H9 (cell line): ENCODE data around the gene COX5B. TPM values are rescaled to one million over a fixed set of nuclear protein-coding genes. Genes with fewer than 3 reads are reported as not detected.
A peak's percentile ranks its signal among the peaks of the same experiment; 100 is the strongest.

Experiments
- DNase-seq: peaks from one replicate; pipeline ENCODE4 v3.0.0-alpha.2; 2017
- H2AFZ ChIP-seq: one replicate; pipeline ENCODE4 v1.6.1; 2013; ENCODE audit warnings: mild to moderate bottlenecking, low read length, control low read depth, moderate library complexity
- H2AK5ac ChIP-seq: 2 replicates; pipeline ENCODE4 v1.6.1; 2013; ENCODE audit warnings: low read length, control low read depth, mixed read lengths; ENCODE audit not compliant: insufficient read length
- H2BK120ac ChIP-seq: one replicate; pipeline ENCODE4 v1.6.1; 2013; ENCODE audit warnings: low read depth, mild to moderate bottlenecking, low read length, control low read depth, inconsistent platforms; ENCODE audit not compliant: poor library complexity, severe bottlenecking
- H2BK12ac ChIP-seq: 2 replicates; pipeline ENCODE4 v1.6.1; 2013; ENCODE audit warnings: low read length, control low read depth, mixed read lengths, low read depth; ENCODE audit not compliant: insufficient read length
- H2BK15ac ChIP-seq: 2 replicates; pipeline ENCODE4 v1.6.1; 2013; ENCODE audit warnings: low read depth, low read length, control low read depth
- H2BK20ac ChIP-seq: one replicate; pipeline ENCODE4 v1.6.1; 2013; ENCODE audit warnings: low read depth, mild to moderate bottlenecking, low read length, control low read depth, inconsistent platforms; ENCODE audit not compliant: poor library complexity, severe bottlenecking
- H2BK5ac ChIP-seq: 2 replicates; pipeline ENCODE4 v1.6.1; 2013; ENCODE audit warnings: low read length, control low read depth, mixed read lengths; ENCODE audit not compliant: insufficient read length
- H3K14ac ChIP-seq: 2 replicates; pipeline ENCODE4 v1.6.1; 2013; ENCODE audit warnings: low read length, control low read depth; ENCODE audit not compliant: insufficient read depth
- H3K18ac ChIP-seq: 2 replicates; pipeline ENCODE4 v1.6.1; 2013; ENCODE audit warnings: low read depth, mild to moderate bottlenecking, mixed read lengths, low read length, control low read depth; ENCODE audit not compliant: insufficient read length
- H3K23ac ChIP-seq: 2 replicates; pipeline ENCODE4 v1.6.1; 2013; ENCODE audit warnings: low read length, control low read depth, mixed read lengths, low read depth; ENCODE audit not compliant: insufficient read length
- H3K23me2 ChIP-seq: 2 replicates; pipeline ENCODE4 v1.6.1; 2013; ENCODE audit warnings: low read depth, mild to moderate bottlenecking, mixed read lengths, low read length, control low read depth; ENCODE audit not compliant: insufficient read length, poor library complexity, severe bottlenecking
- H3K27ac ChIP-seq: 2 replicates; pipeline ENCODE4 v1.5.1; 2013; ENCODE audit warnings: low read length, control low read depth, mixed read lengths, low read depth; ENCODE audit not compliant: insufficient read length
- H3K27me3 ChIP-seq: 2 replicates; pipeline ENCODE4 v1.6.1; 2013; ENCODE audit warnings: low read length, control low read depth, inconsistent platforms; ENCODE audit not compliant: insufficient read depth
- H3K4ac ChIP-seq: 2 replicates; pipeline ENCODE4 v1.6.1; 2013; ENCODE audit warnings: low read depth, mild to moderate bottlenecking, control low read depth, inconsistent platforms, low read length, moderate library complexity
- H3K4me1 ChIP-seq: 2 replicates; pipeline ENCODE4 v1.6.1; 2013; ENCODE audit warnings: low read length, control low read depth, inconsistent platforms; ENCODE audit not compliant: insufficient read depth
- H3K4me2 ChIP-seq: 2 replicates; pipeline ENCODE4 v1.6.1; 2013; ENCODE audit warnings: low read length, control low read depth, mixed read lengths; ENCODE audit not compliant: insufficient read length, insufficient read depth
- H3K56ac ChIP-seq: 2 replicates; pipeline ENCODE4 v1.6.1; 2013; ENCODE audit warnings: low read depth, mild to moderate bottlenecking, mixed read lengths, low read length, control low read depth; ENCODE audit not compliant: insufficient read length
- H3K79me1 ChIP-seq: 2 replicates; pipeline ENCODE4 v1.6.1; 2013; ENCODE audit warnings: low read depth, mild to moderate bottlenecking, moderate library complexity, low read length, control low read depth, inconsistent platforms; ENCODE audit not compliant: insufficient read depth, poor library complexity, severe bottlenecking
- H3K79me2 ChIP-seq: 2 replicates; pipeline ENCODE4 v1.6.1; 2013; ENCODE audit warnings: low read length, control low read depth, inconsistent platforms; ENCODE audit not compliant: insufficient read depth
- H3K9ac ChIP-seq: 2 replicates; pipeline ENCODE4 v1.6.1; 2013; ENCODE audit warnings: low read length, control low read depth, mixed read lengths; ENCODE audit not compliant: insufficient read length; ENCODE audit errors: extremely low read depth
- H3K9me3 ChIP-seq: one replicate; pipeline ENCODE4 v1.6.1; 2013; ENCODE audit warnings: low read depth, low read length, inconsistent platforms; ENCODE audit not compliant: control insufficient read depth
- H3T11ph ChIP-seq: one replicate; pipeline ENCODE4 v1.6.1; 2013; ENCODE audit warnings: mild to moderate bottlenecking, low read length, control low read depth, inconsistent platforms
- H4K20me1 ChIP-seq: one replicate; pipeline ENCODE4 v1.6.1; 2013; ENCODE audit not compliant: control insufficient read depth, insufficient read length, insufficient read depth
- H4K5ac ChIP-seq: 2 replicates; pipeline ENCODE4 v1.6.1; 2013; ENCODE audit warnings: low read depth, mild to moderate bottlenecking, mixed read lengths, low read length, control low read depth; ENCODE audit not compliant: insufficient read length
- H4K8ac ChIP-seq: replicated peaks from 2 replicates; pipeline ENCODE4 v1.6.1; 2013; ENCODE audit warnings: low read length, control low read depth, mixed read lengths, low read depth; ENCODE audit not compliant: insufficient read length
- H4K91ac ChIP-seq: 2 replicates; pipeline ENCODE4 v1.6.1; 2013; ENCODE audit warnings: low read depth, mild to moderate bottlenecking, moderate library complexity, mixed read lengths, low read length, control low read depth; ENCODE audit not compliant: insufficient read length
- H3K27ac Mint-ChIP-seq, 3 experiments: 2 replicates in 2 of 3; 3 replicates in 1 of 3; pipeline ENCODE4 v1.8.0; 2020 to 2021; ENCODE audit warnings: mixed read lengths in 3 of 3, mild to moderate bottlenecking in 1 of 3, moderate library complexity in 1 of 3
- H3K27me3 Mint-ChIP-seq: 2 replicates; pipeline ENCODE4 v1.8.0; 2021; ENCODE audit warnings: low read depth, mild to moderate bottlenecking, moderate library complexity, mixed read lengths
- H3K36me3 Mint-ChIP-seq, 3 experiments: 2 replicates in 2 of 3; 3 replicates in 1 of 3; pipeline ENCODE4 v1.8.0; 2020 to 2021; ENCODE audit warnings: low read depth in 3 of 3, mixed read lengths in 3 of 3; ENCODE audit not compliant: insufficient read depth in 1 of 3
- H3K4me1 Mint-ChIP-seq, 2 experiments: 2 replicates each; pipeline ENCODE4 v1.8.0; 2020; ENCODE audit warnings: mixed read lengths in 2 of 2
- H3K4me3 Mint-ChIP-seq, 2 experiments: 2 replicates in 1 of 2; 3 replicates in 1 of 2; pipeline ENCODE4 v1.8.0; 2020 to 2021; ENCODE audit warnings: mild to moderate bottlenecking in 2 of 2, mixed read lengths in 2 of 2, moderate library complexity in 1 of 2
- H3K9me3 Mint-ChIP-seq, 2 experiments: 2 replicates in 1 of 2; 3 replicates in 1 of 2; pipeline ENCODE4 v1.8.0; 2020; ENCODE audit warnings: mild to moderate bottlenecking in 2 of 2, mixed read lengths in 2 of 2, moderate library complexity in 1 of 2
- WGBS: extraction: QIAGEN DNeasy Blood & Tissue Kit; methylation state at CpG from one replicate; pipeline ENCODE4 v1.1.7; 2013; ENCODE audit warnings: missing lambda C conversion rate, low lambda C conversion rate, mixed read lengths; ENCODE audit not compliant: insufficient read length; ENCODE audit errors: extremely low coverage; 5-methylcytosine and 5-hydroxymethylcytosine counted together
- total RNA-seq: library from RNA; stranded (reverse); gene quantifications from 2 replicates; pipeline ENCODE4 v1.2.1, GENCODE V29; 2021
- TF ChIP-seq, protein P1 (sequence below): fragments of 200-600 bp; sonication (generic); conservative IDR thresholded peaks from 3 replicates; pipeline ENCODE4 v1.8.0; 2021; ENCODE audit warnings: antibody characterized with exemption, mild to moderate bottlenecking

Gene COX5B
- total RNA-seq, 1 experiment from 2014 or later: 237 TPM

DNA sequence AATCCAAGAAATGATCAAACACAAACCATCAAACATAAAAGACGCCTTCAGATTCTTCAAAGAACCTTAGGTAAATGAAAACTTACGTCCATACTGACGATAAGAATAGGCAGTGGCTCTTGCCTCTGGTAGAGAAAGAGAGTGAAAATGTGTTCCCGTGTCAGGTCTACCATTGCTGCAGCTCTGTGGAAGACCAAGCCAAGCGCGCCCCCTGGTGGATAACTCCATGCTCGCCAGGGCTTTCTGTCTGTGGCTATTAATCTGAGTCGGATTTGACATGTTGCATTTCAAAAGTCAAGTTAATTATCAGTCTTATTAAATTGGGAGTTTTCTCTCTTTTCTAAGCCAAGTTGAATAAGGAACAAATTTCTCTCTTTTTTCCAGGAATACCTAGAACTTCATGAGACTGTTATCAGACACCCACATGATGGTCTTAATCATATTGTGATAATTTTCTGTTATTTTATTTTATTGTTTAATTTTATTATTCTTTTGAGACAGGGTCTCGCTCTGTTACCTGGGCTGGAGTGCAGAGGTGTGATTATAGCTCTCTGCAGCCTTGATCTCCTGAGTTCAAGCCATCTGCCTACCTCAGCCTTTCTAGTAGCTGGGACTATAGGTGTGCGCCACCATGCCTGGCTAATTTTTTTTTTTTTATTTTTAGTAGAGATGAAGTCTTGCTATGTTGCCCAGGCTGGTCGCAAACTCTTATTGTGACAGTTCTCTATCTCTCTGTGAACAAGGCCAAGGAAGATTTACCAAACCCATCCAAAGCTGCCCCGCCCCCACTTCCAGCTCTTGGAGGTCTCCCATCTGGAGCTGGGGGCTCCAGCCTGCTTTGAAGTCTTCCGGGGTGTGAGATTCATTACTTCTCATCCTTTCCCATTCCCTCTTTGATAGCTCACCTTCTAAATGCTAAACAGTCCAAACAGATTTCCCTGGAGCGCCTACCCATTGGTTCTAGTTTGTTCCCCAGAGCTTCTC, 51.7 kb downstream of the COX5B start:
- Histone ChIP-seq H3K23me2 (no peaks in the 10 kb centered on the region), H3K79me1 (no peaks in the 10 kb centered on the region), H3K9ac (no peak overlapping the region), H3T11ph (no peak overlapping the region), H3K18ac (no peak overlapping the region), H3K4me1 (no peaks in the 10 kb centered on the region), H2BK5ac (no peak overlapping the region), H2BK120ac (no peak overlapping the region), H4K91ac (no peak overlapping the region), H3K14ac (no peak overlapping the region), H3K27ac (no peak overlapping the region), H2BK20ac (no peak overlapping the region), H3K23ac (no peak overlapping the region), H3K56ac (no peak overlapping the region), H3K9me3 (no peaks in the 10 kb centered on the region), H4K8ac (no peak overlapping the region), H4K5ac (no peak overlapping the region), H2AK5ac (no peak overlapping the region), H3K4ac (no peak overlapping the region), H3K4me2 (no peak overlapping the region), H2BK12ac (no peak overlapping the region), H2AFZ (no peak overlapping the region), H3K79me2 (no peaks in the 10 kb centered on the region), H2BK15ac (no peak overlapping the region), H4K20me1 (no peaks in the 10 kb centered on the region), H3K27me3 (no peaks in the 10 kb centered on the region)
- Mint-ChIP-seq H3K36me3 (no peaks in the 10 kb centered on the region), H3K9me3 (no peaks in the 10 kb centered on the region; a peak in 2 of 5 replicates), H3K4me1 (peaks cover 11 to 16% of the 10 kb centered on the region in 2 experiments), H3K27ac (no peak overlapping the region), H3K4me3 (no peak overlapping the region), H3K27me3 (peaks cover 6% of the 10 kb centered on the region)
- WGBS: no CpG with 5 or more reads among the region's 14 CpGs
- TF ChIP-seq, protein P1, sequence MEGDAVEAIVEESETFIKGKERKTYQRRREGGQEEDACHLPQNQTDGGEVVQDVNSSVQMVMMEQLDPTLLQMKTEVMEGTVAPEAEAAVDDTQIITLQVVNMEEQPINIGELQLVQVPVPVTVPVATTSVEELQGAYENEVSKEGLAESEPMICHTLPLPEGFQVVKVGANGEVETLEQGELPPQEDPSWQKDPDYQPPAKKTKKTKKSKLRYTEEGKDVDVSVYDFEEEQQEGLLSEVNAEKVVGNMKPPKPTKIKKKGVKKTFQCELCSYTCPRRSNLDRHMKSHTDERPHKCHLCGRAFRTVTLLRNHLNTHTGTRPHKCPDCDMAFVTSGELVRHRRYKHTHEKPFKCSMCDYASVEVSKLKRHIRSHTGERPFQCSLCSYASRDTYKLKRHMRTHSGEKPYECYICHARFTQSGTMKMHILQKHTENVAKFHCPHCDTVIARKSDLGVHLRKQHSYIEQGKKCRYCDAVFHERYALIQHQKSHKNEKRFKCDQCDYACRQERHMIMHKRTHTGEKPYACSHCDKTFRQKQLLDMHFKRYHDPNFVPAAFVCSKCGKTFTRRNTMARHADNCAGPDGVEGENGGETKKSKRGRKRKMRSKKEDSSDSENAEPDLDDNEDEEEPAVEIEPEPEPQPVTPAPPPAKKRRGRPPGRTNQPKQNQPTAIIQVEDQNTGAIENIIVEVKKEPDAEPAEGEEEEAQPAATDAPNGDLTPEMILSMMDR: peak; percentile 98
- peak; percentile 82 for DNase-seq

Other genes with a start within 250 kb of the COX5B start
- 7.6 and 8.2 TPM in 2 replicates for gene ANKRD36B, start 56.2 kb upstream of the COX5B start, total RNA-seq
- gene ACTR1B, start 18.0 kb downstream of the COX5B start, total RNA-seq: 31.1 and 33.8 TPM in 2 replicates
- 5.4 and 7.3 TPM in 2 replicates for gene C2orf92, start 23.7 kb downstream of the COX5B start, total RNA-seq
- 0.22 and 0.24 TPM in 2 replicates for gene ZAP70, start 67.5 kb downstream of the COX5B start, total RNA-seq